Neural progenitor cell (in vitro differentiated cells): ENCODE results near the gene TMEM45B. TPM values are rescaled to one million over a fixed set of nuclear protein-coding genes. Genes with fewer than 3 reads are reported as not detected.

Source experiments
- DNase-seq: peaks from one replicate; pipeline ENCODE4 v3.0.0-alpha.2; 2016; ENCODE audit warnings: low spot score
- H2AFZ ChIP-seq: fragments of 200-600 bp; sonication (generic); replicated peaks from 2 replicates; pipeline ENCODE4 v1.6.1; 2016; ENCODE audit warnings: antibody characterized with exemption
- H3F3A ChIP-seq: fragments of 200-600 bp; sonication (generic); 2 replicates; pipeline ENCODE4 v1.6.1; 2016; ENCODE audit warnings: antibody characterized with exemption, low read depth
- H3K27ac ChIP-seq: fragments of 200-600 bp; sonication (generic); 2 replicates; pipeline ENCODE4 v1.5.1; 2016; ENCODE audit warnings: mild to moderate bottlenecking
- H3K27me3 ChIP-seq: fragments of 200-600 bp; sonication (generic); 2 replicates; pipeline ENCODE4 v1.6.1; 2016; ENCODE audit warnings: mild to moderate bottlenecking, moderate library complexity
- H3K36me3 ChIP-seq: fragments of 200-600 bp; sonication (generic); 2 replicates; pipeline ENCODE4 v1.5.1; 2016
- H3K4me1 ChIP-seq: fragments of 200-600 bp; sonication (generic); 2 replicates; pipeline ENCODE4 v1.6.1; 2016; ENCODE audit warnings: mixed run types
- H3K4me2 ChIP-seq: fragments of 200-600 bp; sonication (generic); 2 replicates; pipeline ENCODE4 v1.6.1; 2016
- H3K4me3 ChIP-seq: fragments of 200-600 bp; sonication (generic); 2 replicates; pipeline ENCODE4 v1.5.1; 2016
- H3K79me2 ChIP-seq: fragments of 200-600 bp; sonication (generic); 2 replicates; pipeline ENCODE4 v1.6.1; 2016; ENCODE audit warnings: low read depth
- H3K9ac ChIP-seq: fragments of 200-600 bp; sonication (generic); 2 replicates; pipeline ENCODE4 v1.6.1; 2016
- H3K9me3 ChIP-seq: fragments of 200-600 bp; sonication (generic); 2 replicates; pipeline ENCODE4 v1.5.1; 2016; ENCODE audit warnings: low read depth
- H4K20me1 ChIP-seq: fragments of 200-600 bp; sonication (generic); 2 replicates; pipeline ENCODE4 v1.6.1; 2016; ENCODE audit warnings: low read depth
- H3K27ac Mint-ChIP-seq: 3 replicates; pipeline ENCODE4 v1.8.0; 2021; ENCODE audit warnings: mixed read lengths
- H3K27me3 Mint-ChIP-seq: 2 replicates; pipeline ENCODE4 v1.8.0; 2022; ENCODE audit warnings: low read depth, mild to moderate bottlenecking, inconsistent platforms, moderate library complexity, mixed read lengths; ENCODE audit not compliant: insufficient read depth
- H3K36me3 Mint-ChIP-seq: 3 replicates; pipeline ENCODE4 v1.8.0; 2021; ENCODE audit warnings: mixed read lengths
- H3K4me1 Mint-ChIP-seq: 3 replicates; pipeline ENCODE4 v1.8.0; 2021; ENCODE audit warnings: mixed read lengths
- H3K4me3 Mint-ChIP-seq: 3 replicates; pipeline ENCODE4 v1.8.0; 2021; ENCODE audit warnings: mild to moderate bottlenecking, moderate library complexity, mixed read lengths
- H3K9me3 Mint-ChIP-seq: 3 replicates; pipeline ENCODE4 v1.8.0; 2020; ENCODE audit warnings: mixed read lengths
- EZH2 ChIP-seq: fragments of 200-600 bp; sonication (generic); IDR thresholded peaks from 2 replicates; pipeline ENCODE4 v1.6.1; 2017; ENCODE audit warnings: antibody characterized with exemption, mild to moderate bottlenecking, moderate library complexity
- EZH2phosphoT487 ChIP-seq: fragments of 200-600 bp; sonication (generic); IDR thresholded peaks from 2 replicates; pipeline ENCODE4 v1.6.1; 2017; ENCODE audit warnings: antibody characterized with exemption
- total RNA-seq: library from RNA; depleted of rRNA; stranded (reverse); fragments of >200 nt; gene quantifications from 2 replicates; pipeline ENCODE4 v1.2.3, GENCODE V29; 2015; ENCODE audit warnings: low replicate concordance
- TF ChIP-seq, protein P1 (sequence below): fragments of 200-600 bp; sonication (generic); IDR thresholded peaks from 2 replicates; pipeline ENCODE4 v1.5.1; 2017; ENCODE audit warnings: antibody characterized with exemption, mild to moderate bottlenecking

Gene TMEM45B
- total RNA-seq, 1 donor from 2014 or later, result not detected

DNA sequence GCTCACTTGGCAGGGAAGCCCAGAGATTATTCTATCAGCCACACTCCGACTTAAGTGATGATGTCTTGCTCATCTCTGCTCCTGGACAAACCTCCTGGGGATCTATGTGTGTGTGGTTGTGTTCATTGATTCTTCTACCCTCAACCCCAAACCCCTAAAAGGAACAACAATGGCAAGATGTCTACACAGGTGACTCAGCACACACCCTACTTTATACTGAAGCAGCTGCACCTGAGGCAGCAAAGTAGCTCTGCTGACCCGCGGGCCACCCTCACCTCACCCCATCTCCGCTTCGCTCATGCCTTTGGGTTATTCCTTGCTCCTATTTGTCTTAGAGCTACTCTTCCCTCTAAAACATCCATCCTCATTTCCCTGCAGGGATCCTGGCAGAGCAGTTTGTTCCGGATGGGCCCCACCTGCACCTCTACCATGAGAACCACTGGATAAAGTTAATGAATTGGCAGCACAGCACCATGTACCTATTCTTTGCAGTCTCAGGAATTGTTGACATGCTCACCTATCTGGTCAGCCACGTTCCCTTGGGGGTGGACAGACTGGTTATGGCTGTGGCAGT, 38.7 kb downstream of the TMEM45B start:
- Histone ChIP-seq H3K4me2 (no peak overlapping the region), H3K27ac (no peak overlapping the region), H3K79me2 (no peaks in the 10 kb centered on the region), H3F3A (no peaks in the 10 kb centered on the region), H4K20me1 (no peaks in the 10 kb centered on the region), H3K9me3 (no peaks in the 10 kb centered on the region), H2AFZ (no peak overlapping the region), H3K4me1 (no peaks in the 10 kb centered on the region), H3K4me3 (no peak overlapping the region), H3K27me3 (no peaks in the 10 kb centered on the region), H3K9ac (no peak overlapping the region), H3K36me3 (no peaks in the 10 kb centered on the region)
- Mint-ChIP-seq H3K27me3 (no peaks in the 10 kb centered on the region), H3K4me1 (no peaks in the 10 kb centered on the region), H3K9me3 (no peaks in the 10 kb centered on the region), H3K36me3 (peaks cover 7% of the 10 kb centered on the region), H3K4me3 (no peak overlapping the region), H3K27ac (no peak overlapping the region)
- DNase-seq, result no peak
- TF ChIP-seq EZH2 (no peak), EZH2phosphoT487 (no peak)
- TF ChIP-seq, protein P1, sequence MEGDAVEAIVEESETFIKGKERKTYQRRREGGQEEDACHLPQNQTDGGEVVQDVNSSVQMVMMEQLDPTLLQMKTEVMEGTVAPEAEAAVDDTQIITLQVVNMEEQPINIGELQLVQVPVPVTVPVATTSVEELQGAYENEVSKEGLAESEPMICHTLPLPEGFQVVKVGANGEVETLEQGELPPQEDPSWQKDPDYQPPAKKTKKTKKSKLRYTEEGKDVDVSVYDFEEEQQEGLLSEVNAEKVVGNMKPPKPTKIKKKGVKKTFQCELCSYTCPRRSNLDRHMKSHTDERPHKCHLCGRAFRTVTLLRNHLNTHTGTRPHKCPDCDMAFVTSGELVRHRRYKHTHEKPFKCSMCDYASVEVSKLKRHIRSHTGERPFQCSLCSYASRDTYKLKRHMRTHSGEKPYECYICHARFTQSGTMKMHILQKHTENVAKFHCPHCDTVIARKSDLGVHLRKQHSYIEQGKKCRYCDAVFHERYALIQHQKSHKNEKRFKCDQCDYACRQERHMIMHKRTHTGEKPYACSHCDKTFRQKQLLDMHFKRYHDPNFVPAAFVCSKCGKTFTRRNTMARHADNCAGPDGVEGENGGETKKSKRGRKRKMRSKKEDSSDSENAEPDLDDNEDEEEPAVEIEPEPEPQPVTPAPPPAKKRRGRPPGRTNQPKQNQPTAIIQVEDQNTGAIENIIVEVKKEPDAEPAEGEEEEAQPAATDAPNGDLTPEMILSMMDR, result no peak

- H2AFZ ChIP-seq, result no peak overlapping the region
- no peak overlapping the region for H3K4me2 ChIP-seq
- no peaks in the 10 kb centered on the region for H4K20me1 ChIP-seq
- H3K27ac ChIP-seq, result no peak overlapping the region
- H3K36me3 ChIP-seq, result no peaks in the 10 kb centered on the region
- no peaks in the 10 kb centered on the region for H3K9me3 Mint-ChIP-seq
- no peak for DNase-seq
- no peak overlapping the region for H3K27ac Mint-ChIP-seq
- H3K4me1 Mint-ChIP-seq, result no peaks in the 10 kb centered on the region
- no peak overlapping the region for H3K4me3 Mint-ChIP-seq
- H3K4me1 ChIP-seq, result no peaks in the 10 kb centered on the region
- H3K36me3 Mint-ChIP-seq, result peaks cover 12% of the 10 kb centered on the region
- H3K9ac ChIP-seq, result no peak overlapping the region
- TF ChIP-seq EZH2 (no peak), EZH2phosphoT487 (no peak)
- TF ChIP-seq, protein P1, result no peak
- H3K27me3 Mint-ChIP-seq, result no peaks in the 10 kb centered on the region
- no peaks in the 10 kb centered on the region for H3K27me3 ChIP-seq
- H3K9me3 ChIP-seq, result no peaks in the 10 kb centered on the region
- no peaks in the 10 kb centered on the region for H3F3A ChIP-seq
- H3K79me2 ChIP-seq, result no peaks in the 10 kb centered on the region
- no peak overlapping the region for H3K4me3 ChIP-seq
Observed at GRCh38 chr11:129855086-129855485, 39.4 kb downstream of the TMEM45B start.

- Mint-ChIP-seq H3K27me3 (no peaks in the 10 kb centered on the region), H3K4me1 (no peaks in the 10 kb centered on the region), H3K9me3 (no peaks in the 10 kb centered on the region), H3K36me3 (peaks cover 13% of the 10 kb centered on the region), H3K4me3 (no peak overlapping the region), H3K27ac (no peak overlapping the region)
- H3K4me2 ChIP-seq, result no peak overlapping the region
- H3K27ac ChIP-seq, result no peak overlapping the region
- H3F3A ChIP-seq, result no peaks in the 10 kb centered on the region
- H3K27me3 ChIP-seq, result no peaks in the 10 kb centered on the region
- no peak overlapping the region for H3K9ac ChIP-seq
- no peaks in the 10 kb centered on the region for H3K36me3 ChIP-seq
- no peak overlapping the region for H3K4me3 ChIP-seq
- TF ChIP-seq, protein P1, result no peak
- TF ChIP-seq EZH2phosphoT487, result no peak
- no peak for TF ChIP-seq EZH2
- H4K20me1 ChIP-seq, result no peaks in the 10 kb centered on the region
- H3K4me1 ChIP-seq, result no peaks in the 10 kb centered on the region
- DNase-seq, result no peak
- H3K79me2 ChIP-seq, result no peaks in the 10 kb centered on the region
- no peak overlapping the region for H2AFZ ChIP-seq
- no peaks in the 10 kb centered on the region for H3K9me3 ChIP-seq
Observed at GRCh38 chr11:129856036-129856435, 40.4 kb downstream of the TMEM45B start.
